ENCODE measurements around the gene ZNF709.
"Not testable (repeated sequence)": the region's sequence is repeated elsewhere in the genome, so short reads cannot be mapped to it uniquely, and the experiment has no call there.

ZNF709 gene
- total RNA-seq, result 0.35 to 0.58 (median 0.54) reads per million in 3 experiments

DNA sequence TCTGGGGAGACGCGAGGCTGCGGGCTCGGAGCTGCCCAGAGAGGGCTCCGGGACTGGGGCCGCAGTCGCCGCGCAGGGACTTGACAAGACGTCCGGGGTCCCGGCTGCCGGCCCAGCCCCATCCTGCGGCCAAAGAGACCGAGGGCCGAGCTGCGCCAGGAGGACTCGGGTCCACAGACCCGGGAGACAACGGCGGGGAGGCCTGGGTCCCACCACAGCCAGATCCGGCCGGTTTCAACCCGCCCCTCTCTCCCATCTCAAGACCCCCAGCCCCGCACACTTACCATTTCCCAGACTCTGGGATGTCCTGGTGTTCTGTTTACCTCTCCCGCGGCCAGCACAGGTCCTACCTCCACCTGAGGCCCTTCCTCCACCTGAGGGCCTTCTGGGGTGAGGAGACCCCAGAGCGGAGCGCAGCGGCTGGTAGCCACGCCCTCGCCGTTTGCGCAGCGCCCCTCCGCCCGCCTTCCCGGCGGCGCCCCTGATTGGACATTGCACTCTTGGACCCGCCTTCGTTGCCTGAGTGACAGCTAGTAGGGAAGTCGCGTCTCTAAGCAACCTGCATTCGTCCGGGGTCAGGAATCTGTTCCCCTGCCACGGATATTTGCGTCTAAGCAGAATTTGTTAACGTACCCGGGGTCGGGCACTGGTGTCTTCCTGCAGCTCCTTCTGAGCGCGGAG lies at the start of gene ZNF709:
TSS of gene ZNF709 (minus strand) at position 446 of the 681 bp plus-strand sequence. CDS start at position 287, 159 bp downstream.
- DNase-seq, result peak; percentile 82

DNA sequence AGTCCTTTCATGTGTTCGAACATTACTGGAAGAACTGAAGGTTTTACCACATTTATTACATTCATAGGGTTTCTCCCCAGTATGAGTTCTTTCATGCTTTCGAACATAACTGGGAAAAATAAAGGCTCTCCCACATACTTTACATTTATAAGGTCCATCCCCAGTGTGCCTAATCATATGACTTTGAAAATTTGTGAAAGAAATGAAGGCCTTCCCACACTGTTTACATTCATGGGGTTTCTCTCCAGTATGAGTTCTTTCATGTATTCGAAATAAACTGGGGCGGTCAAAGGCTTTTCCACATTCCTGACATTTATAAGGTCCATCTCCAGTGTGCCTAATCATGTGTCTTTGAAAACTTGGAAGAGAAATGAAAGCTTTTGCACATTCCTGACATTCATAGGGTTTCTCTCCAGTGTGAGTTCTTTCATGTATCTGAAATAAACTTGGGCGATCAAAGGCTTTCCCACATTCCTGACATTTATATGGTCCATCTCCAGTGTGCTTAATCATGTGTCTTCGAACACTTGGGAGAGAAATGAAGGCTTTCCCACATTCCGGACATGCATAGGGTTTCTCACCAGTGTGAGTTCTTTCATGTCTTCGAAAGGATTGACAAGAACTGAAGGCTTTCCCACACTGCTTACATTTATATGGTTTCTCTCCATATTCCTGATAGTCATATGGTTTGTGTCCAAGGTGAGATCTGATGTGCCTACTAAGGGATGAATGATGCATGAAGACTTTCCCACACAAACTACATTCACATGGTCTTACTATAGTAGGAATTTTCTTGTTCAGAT lies 42.6 kb upstream of the ZNF709 start:
- DNase-seq, result no peak

DNA sequence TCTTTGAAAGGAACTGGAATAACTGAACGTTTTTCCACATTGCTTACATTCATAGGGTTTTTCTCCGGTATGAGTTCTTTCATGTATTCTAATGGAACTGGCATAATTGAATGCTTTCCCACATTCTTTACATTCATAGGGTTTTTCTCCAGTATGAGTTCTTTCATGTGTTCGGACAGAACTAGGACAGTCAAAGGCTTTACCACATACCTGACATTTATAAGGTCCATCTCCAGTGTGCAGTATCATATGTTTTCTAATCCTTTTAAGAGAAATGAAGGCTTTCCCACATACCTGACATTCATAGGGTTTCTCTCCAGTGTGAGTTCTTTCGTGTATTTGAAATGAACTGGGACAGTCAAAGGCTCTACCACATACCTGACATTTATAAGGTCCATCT lies 41.9 kb upstream of the ZNF709 start:
- no peak for DNase-seq

DNA sequence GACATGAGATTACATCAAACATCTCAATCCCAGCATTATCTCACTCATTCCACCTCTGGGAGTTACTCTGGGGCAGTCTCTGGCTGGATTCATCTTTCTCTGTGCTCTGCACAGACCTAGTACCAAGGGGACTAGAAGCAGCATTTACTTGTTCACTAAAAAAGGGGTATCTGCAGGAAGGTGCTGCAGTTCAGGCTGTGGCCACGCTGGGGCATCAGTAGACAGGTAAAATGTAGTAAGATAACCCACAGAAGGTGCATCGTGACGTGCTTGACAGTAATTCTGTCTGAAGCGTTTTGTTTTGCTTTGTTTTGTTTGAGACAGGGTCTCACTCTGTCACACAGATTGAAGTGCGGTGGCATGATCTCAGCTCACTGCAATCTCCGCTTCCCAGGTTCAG lies 37.4 kb upstream of the ZNF709 start:
- DNase-seq, result no peak

DNA sequence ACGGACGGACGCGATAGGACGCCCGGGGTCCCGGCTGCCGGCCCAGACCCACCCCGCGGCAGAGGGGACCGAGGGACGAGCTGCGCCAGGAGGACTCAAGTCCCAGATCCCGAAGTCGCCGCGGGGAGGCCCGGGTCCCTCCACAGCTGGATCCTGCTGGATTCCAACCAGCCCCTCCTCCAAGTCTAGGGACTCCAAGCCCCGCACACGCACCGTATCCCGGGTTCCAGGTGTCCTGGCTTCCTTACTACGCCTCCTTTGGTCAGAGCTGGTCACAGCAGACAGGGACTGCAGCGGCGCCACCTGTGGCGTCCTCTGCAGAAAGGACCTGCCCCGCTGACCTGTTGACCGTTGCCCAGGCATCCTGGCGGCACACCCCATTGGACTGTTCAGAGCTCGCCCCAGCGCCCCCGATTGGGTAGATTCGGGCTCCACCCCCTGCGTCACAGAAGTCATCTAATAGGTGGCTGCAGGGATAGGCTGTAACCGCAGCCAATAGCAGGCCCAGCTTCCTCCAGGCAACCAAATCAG lies 29.0 kb upstream of the ZNF709 start:
- no peak for DNase-seq

DNA sequence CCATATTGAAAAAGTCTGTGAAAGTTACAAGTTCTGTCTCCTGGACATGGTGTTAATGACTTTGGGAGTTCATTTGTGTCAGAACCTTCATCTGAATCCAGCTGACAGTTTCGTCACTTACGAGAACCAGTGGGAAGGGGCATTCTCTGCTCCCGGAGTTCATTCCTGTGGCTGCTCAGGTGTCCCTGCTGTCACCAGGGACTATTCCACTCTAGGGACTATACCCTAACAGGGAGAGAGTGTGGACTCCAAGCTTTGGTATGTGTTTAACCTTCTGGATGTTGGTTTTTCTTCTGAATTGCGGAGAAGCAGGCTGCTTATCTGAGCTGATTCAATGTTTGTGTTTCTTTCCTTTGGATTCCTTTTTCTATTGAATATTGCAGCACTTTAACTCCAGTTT lies 12.4 kb upstream of the ZNF709 start:
- no peak for DNase-seq

DNA sequence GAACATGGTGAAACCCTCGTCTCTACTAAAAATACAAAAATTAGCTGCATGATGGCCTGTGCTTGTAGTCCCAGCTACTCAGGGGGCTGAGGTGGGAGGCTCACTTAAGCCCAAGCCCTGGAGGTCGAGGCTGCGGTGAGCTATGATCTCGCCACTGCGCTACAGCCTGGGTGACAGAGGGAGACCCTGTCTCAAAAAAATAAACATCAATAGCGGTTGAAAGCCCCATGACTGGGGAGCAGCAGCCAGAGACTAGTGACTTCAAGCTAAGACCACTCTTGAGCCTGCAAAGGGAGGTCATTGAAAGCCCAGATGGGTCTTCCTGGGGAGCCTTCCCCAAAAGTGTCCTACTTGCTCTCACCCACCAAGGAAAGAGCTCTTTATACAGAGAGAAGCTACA lies 11.9 kb upstream of the ZNF709 start:
- DNase-seq, result no peak

DNA sequence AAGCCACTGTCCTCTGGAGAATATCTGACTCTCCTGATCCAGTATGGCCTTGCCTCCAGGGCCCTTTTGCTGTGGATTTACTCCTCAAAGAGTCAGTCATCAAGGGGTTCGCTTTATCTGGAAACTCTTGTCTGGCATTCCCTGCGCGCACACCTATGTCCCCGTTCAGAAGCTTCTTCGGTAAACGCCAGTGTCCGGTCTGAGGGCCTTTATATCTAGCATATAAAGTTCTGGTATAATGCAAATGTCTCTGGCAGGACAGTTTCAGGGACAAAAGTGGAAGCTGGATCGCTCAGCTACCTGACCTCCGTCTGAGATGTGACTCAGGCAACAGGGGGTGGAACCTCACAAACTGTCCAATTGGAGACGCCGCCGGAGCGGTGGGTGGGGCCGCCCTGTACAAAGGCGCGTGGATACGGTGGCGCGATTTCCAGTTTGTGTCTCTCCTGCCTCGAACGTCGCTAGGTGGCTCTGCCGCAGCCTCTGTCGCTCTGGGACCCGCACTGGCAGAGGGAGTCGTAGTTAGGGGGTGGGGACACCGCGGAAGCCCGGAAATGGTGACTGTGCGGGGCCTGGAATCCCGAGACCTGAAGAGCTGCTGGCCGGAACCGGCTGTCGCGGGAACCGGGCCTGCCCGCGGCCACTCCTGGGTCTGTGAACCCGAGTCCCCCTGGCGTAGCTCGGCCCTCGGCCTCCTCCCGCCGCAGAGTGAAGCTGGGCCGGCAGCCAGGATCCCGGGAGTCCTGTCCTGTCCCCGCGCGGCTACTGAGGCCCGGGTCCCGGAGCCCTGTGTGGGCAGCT lies 10.6 kb upstream of the ZNF709 start:
- peak; percentile 89 for DNase-seq

DNA sequence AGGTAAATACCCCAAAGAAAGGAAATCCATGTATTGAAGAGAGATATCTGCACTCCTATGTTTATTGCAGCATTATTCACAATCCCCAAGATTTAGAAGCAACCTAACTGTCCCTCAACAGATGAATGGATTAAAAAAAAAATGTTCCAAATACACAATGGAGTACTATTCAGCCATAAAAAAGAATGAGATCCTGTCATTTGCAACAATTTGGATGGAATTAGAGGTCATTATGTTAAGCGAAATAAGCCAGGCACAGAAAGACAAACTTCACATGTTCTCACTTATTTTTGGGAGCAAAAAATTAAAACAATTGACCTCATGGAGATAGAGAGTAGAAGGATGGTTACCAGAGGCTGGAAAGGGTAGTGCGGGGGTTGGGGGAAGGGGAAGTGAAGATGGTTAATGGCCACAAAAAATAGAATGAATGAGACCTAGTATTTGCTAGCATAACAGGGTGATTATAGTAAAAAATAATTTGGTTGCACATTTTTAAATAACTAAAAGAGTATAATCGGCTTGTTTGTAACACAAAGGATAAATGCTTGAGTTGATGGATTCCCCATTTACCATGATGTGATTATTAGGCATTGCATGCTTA lies 9.7 kb upstream of the ZNF709 start:
- DNase-seq, result no peak

DNA sequence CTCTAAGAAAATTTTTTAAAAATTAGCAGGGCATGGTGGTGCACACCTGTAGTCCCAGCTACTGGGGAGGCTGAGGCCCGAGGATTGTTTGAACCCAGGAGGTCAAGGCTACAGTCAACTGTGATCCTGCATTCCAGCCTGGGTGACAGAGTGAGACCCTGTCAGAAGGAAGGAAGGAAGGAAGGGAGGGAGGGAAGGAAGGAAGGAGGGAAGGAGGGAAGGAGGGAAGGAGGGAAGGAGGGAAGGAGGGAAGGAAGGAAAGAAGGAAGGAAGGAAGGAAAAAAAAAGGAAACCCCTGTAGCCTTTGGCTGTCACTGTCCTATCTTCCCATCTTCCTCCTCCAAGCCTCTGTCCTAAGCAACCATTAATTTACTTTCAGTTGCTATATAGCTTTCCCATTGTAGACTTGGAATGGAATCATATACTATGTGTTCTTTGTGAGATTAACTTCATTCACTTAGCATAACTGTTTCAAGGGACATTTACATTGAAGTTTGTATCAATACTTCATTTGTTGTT lies 1.7 kb upstream of the ZNF709 start:
- DNase-seq, result not testable (repeated sequence)

DNA sequence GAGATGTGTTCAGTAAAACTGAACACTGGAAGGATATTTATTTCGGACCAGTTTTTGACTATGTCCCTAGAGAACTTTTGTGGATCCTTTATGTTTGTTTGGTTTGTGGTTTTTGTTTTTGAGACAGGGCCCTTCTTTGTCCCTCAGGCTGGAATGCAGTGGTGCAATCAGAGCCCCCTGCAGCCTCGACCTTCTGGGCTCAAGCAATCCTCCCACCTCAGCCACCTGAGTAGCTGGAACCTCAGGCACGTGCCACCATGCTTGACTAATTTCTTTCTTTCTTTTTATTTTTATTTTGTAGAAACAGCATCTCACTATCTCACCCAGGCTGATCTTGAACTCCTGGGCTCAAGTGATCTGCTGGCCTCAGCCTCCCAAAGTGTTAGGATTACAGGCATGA lies 955 bp upstream of the ZNF709 start:
- no peak for DNase-seq

DNA sequence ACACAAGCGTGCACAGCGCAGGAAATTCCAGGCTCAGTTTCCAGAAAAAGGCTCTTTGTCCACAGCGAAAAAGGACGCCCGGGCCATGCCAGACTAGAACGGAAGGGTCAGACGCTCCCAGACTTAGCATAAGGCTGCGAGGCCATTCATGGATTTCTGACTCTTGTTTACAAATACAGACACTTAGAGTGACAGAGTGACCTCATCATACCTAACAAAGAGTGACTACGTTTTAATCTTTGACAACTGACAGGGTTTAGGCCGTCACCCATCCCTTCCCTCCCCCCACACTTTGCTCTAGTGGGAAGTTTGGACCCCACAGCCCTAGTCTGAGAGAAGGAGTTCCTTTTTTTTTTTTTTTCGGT lies 418 bp upstream of the ZNF709 start:
- DNase-seq, result no peak

DNA sequence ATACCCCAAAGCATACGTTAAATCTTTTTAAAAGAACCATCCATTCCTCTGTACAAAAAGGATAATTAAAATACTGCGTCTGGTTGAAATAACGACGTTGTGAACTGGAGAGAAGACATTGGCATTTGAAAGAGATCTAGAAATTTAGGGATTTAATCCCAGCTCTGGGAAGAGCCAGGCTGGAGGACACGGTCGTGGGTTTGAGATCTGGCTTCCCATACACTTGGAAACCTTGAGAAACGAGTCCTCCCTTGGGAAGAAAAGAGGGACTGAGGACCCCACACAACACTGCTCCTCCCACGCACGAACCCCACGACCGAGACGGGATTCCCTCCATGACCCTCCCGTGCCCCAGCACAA lies 625 bp downstream of the ZNF709 start:
- DNase-seq, result no peak

DNA sequence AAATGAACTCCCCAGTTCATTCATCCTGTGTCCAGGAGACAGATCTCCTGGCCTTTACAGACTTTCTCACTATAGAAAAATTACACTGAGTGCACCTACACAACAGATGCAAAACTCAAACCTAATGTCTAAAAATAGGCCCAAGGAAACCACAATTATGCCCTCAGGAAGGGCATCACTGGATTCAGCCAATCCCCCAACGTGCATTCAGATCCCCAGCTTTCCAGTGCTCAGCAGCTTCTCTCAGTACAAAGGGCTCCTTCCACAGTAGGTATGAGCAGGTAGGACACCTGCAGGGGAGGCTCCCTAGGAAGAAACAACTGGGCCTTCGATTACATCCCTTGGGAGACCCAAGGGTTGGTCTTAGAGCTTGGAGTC lies 2.1 kb downstream of the ZNF709 start:
- DNase-seq, result no peak

DNA sequence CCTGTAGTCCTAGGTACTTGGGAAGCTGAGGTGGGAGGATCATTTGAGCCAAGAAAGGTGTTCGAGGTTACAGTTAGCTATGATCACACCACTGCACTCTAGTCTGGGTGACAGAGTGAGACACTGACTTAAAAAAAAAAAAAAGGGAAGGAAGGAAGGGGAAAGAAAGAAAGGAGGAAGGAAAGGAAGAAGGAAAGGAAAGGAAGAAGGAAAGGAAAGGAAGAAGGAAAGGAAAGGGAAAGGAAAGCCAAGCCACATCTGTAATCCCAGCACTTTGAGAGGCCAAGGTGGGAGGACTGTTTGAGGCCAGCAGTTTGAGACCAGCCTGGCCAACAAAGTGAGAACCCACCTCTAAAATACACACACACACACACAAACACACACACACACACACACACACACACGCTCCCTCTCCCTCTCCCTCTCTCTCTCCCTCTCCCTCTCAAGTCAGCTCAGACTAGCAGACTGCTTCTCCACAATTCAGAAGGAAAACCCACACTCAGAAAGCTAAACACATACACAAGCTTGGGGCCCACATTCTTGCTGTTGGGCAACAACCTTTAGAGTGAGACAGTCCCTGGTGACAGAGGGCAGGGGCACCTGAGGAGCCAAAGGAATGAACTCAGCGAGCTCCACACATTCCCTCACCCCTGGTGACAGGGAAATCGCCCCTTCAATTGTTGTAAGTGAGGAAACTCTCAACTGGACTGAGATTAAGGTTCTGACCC lies 2.7 kb downstream of the ZNF709 start:
- DNase-seq, result no peak

DNA sequence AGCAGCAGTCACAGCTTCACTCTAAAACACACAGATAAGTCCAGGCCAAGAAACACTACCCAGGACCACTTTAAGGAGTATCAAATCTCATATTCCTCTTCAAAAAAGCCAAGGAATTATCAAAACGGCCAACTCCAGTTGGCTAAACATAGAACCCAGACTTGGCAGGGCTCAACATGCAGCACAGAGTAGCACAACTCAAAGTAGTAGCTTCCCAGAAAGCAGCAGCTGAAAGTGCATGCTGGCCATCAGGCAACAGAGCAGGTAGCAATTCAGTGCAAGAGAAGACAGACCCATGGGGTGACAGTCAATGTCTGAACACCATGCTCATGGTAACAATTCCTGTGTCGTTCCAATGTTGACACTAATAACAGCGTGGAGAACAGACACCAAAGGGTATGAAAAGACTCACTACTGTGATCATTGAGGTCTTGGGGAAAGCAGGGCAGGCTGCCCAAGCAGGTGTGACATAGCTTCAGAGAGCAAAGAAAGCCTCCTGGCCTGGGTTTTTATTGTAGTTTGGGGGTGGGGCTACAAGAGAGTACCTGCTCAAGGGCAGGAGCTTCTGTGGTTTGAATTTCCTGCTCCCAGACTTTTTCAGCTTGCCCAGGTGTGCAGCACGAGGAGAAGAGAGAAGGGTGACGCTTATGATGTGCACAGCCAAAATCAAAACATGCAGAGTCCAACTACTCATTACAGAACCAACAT lies 6.2 kb downstream of the ZNF709 start:
- DNase-seq, result peak; percentile 3

DNA sequence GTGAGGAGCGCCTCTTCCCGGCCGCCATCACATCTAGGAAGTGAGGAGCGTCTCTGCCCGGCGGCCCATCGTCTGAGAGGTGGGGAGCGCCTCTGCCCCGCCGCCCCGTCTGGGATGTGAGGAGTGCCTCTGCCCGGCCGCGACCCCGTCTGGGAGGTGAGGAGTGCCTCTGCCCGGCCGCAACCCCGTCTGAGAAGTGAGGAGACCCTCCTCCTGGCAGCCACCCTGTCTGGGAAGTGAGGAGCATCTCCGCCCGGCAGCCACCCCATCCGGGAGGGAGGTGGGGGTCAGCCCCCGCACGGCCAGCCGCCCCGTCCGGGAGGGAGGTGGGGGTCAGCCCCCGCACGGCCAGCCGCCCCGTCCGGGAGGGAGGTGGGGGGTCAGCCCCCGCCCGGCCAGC lies 17.0 kb downstream of the ZNF709 start:
- not testable (repeated sequence) for DNase-seq

DNA sequence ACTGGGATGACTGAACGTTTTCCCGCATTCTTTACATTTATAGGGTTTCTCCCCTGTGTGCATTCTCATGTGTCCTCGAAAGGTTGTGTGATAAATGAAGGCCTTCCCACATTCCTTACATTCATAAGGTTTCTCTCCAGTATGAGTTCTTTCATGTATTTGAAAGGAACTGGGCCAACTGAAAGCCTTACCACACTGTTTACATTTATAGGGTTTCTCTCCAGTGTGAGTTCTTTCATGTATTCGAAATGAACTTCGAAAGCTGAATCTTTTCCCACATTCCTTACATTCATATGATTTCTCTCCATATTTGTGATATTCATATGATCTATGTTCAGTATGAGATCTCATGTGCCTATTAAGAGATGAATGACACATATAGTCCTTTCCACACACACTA lies 19.4 kb downstream of the ZNF709 start:
- DNase-seq, result no peak

DNA sequence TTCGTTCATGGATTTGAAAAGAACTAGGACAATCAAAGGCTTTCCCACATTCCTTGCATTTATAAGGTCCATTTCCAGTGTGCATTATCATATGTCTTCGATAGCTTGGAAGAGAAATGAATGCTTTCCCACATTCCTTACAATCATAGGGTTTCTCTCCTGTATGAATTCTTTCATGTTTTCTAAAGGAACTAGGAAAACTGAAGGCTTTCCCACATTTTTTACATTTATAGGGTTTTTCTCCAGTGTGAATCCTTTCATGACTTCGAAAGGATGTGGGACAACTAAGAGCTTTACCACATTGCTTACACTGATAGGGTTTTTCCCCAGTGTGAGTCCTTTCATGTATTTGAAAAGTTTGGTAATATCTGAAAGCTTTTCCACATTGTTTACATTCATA lies 19.8 kb downstream of the ZNF709 start:
- DNase-seq, result no peak

DNA sequence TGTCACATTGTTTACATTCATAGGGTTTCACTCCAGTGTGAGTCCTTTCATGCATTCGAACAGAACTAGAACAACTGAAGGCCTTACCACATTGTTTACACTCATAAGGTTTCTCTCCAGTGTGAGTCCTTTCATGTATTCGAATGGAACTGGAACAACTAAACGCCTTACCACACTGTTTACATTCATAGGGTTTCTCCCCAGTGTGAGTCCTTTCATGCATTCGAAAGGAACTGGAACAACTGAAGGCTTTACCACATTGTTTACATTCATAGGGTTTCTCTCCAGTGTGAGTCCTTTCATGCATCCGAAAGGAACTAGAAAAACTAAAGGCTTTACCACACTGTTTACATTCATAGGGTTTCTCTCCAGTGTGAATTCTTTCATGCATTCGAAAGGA lies 20.5 kb downstream of the ZNF709 start:
- DNase-seq, result not testable (repeated sequence)

DNA sequence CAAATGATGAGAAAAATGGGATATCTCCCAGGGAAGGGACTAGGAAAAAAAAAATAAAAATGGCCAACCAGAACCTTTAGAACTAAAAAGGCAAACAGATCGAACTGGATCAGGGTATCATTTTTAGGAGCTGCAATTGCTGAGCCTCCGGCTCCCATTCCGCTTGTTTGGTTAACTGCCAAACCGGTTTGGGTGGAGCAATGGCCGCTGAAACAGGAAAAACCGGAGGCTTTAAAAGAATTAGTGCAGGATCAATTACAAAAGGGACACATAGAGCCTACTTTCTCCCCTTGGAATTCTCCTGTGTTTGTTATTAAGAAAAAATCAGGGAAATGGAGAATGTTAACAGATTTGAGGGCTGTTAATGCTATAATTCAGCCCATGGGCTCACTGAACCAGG lies 31.1 kb downstream of the ZNF709 start:
- no peak for DNase-seq
